Activated CD4-positive, alpha-beta T cell treated with anti-CD3 and anti-CD28 coated beads for 36 hours (primary cell): ENCODE data around the gene AP5Z1. TPM values are rescaled to one million over a fixed set of nuclear protein-coding genes. Genes with fewer than 3 reads are reported as not detected.

ENCODE experiments used
- ATAC-seq: fragments of 200-7000 bp; cut with Tn5 transposase; one replicate; pipeline ENCODE4 v1.10.0; 2021; ENCODE audit warnings: mild to moderate bottlenecking, moderate library complexity
- CTCF ChIA-PET: fragments of 350-600 bp; sonication (Branson Sonifier 250); formaldehyde crosslinking; loops from one replicate; lab custom pipeline; 2021; ENCODE audit warnings: antibody characterized with exemption; lab: Charles Lee
- POLR2A ChIA-PET: fragments of 350-600 bp; sonication (Branson Sonifier 250); formaldehyde crosslinking; loops from one replicate; lab custom pipeline; 2021; ENCODE audit warnings: antibody characterized with exemption, inconsistent platforms; lab: Charles Lee
- DNase-seq: peaks from one replicate; pipeline ENCODE4 v3.0.0-alpha.2; 2020
- H3K27ac Mint-ChIP-seq: one replicate; pipeline ENCODE4 v1.8.0; 2021; ENCODE audit warnings: mixed read lengths
- H3K27me3 Mint-ChIP-seq: one replicate; pipeline ENCODE4 v1.8.0; 2021; ENCODE audit warnings: mixed read lengths
- H3K36me3 Mint-ChIP-seq: one replicate; pipeline ENCODE4 v1.8.0; 2021; ENCODE audit warnings: low read depth, mixed read lengths
- H3K4me1 Mint-ChIP-seq: one replicate; pipeline ENCODE4 v1.8.0; 2021; ENCODE audit warnings: mixed read lengths
- H3K4me3 Mint-ChIP-seq: one replicate; pipeline ENCODE4 v1.8.0; 2021; ENCODE audit warnings: mild to moderate bottlenecking, moderate library complexity, mixed read lengths
- H3K9me3 Mint-ChIP-seq: one replicate; pipeline ENCODE4 v1.8.0; 2021; ENCODE audit warnings: low read depth, mixed read lengths
- intact Hi-C, 2 experiments: fragments of 100-400 bp; cut with DNase I in 1 of 2; cut with micrococcal nuclease in 1 of 2; formaldehyde crosslinking; loops; one replicate each; pipeline versions ENCODE4 v1.14.2 to v1.15.1; 2022 to 2024; cut with DNase I, micrococcal nuclease
- total RNA-seq, 2 experiments: library from RNA; stranded (reverse); gene quantifications; one replicate each; pipeline ENCODE4 v1.2.3, GENCODE V29; 2021

AP5Z1 gene
- total RNA-seq, result 10 to 100 TPM; 21.0 to 26.4 TPM

- peaks cover 14% of the 10 kb centered on the region for H3K36me3 Mint-ChIP-seq
- ChIA-PET POLR2A (interaction anchor here (0.6 to 1.5 kb wide), 7 partner anchors 9 to 647 kb away, joined by 3 to 10 read pairs (median 3); no protein-coding TSS in a partner anchor), CTCF (interaction anchor here (0.6 to 2.7 kb wide), 11 partner anchors 17 to 1738 kb away, joined by 3 to 19 read pairs (median 3); no protein-coding TSS in a partner anchor)
- peaks cover 43% of the 10 kb centered on the region for H3K4me1 Mint-ChIP-seq
- intact Hi-C loops, result loop anchor here (1.0 to 2.0 kb wide), 8 partner anchors 17 to 415 kb away; partner anchors contain the start of genes FOXK1 (in 1 of the 2), RADIL (in 1 of the 2) and WIPI2 (in 1 of the 2)
- peak within 1 kb of the TSS; percentile 94 for H3K27ac Mint-ChIP-seq
- peak within 1 kb of the TSS; percentile 99 for H3K4me3 Mint-ChIP-seq
- DNase-seq (peak; percentile 97), ATAC-seq (peak; percentile 94)
- no peaks in the 10 kb centered on the region for H3K27me3 Mint-ChIP-seq
- H3K9me3 Mint-ChIP-seq, result no peaks in the 10 kb centered on the region
These were observed at the start of gene AP5Z1 for GRCh38 chr7:4775250-4775847. Gene AP5Z1, plus strand, starts transcription at chr7:4775623. Its CDS starts 93 bp downstream, at chr7:4775716.

- DNase-seq (no peak), ATAC-seq (no peak)
- H3K27ac Mint-ChIP-seq, result peak overlapping the region; percentile 90
- peak overlapping the region; percentile 72 for H3K4me3 Mint-ChIP-seq
- H3K4me1 Mint-ChIP-seq, result peaks cover 42% of the 10 kb centered on the region
- H3K27me3 Mint-ChIP-seq, result no peaks in the 10 kb centered on the region
- intact Hi-C loops, result loop anchor here in 1 of 2 experiments (2.0 kb wide), 1 partner anchor 49 kb away; the partner anchor contains the start of gene AP5Z1
- H3K36me3 Mint-ChIP-seq, result peaks cover 15% of the 10 kb centered on the region
- CTCF ChIA-PET, result interaction anchor here (0.6 to 1.2 kb wide), 6 partner anchors 16 to 718 kb away, joined by 3 read pairs; no protein-coding TSS in a partner anchor
- H3K9me3 Mint-ChIP-seq, result no peaks in the 10 kb centered on the region
- POLR2A ChIA-PET, result interaction anchor here (0.7 kb wide), 1 partner anchor 973 kb away, joined by 3 read pairs; no protein-coding TSS in a partner anchor
These were observed 49.5 kb upstream of the AP5Z1 start for GRCh38 chr7:4725850-4726450.

- POLR2A ChIA-PET, result no interaction called here
- H3K27me3 Mint-ChIP-seq, result no peaks in the 10 kb centered on the region
- no peaks in the 10 kb centered on the region for H3K9me3 Mint-ChIP-seq
- no peak overlapping the region for H3K4me3 Mint-ChIP-seq
- ATAC-seq (peak; percentile 21), DNase-seq (no peak)
- H3K27ac Mint-ChIP-seq, result no peak overlapping the region
- peaks cover 18% of the 10 kb centered on the region for H3K36me3 Mint-ChIP-seq
- H3K4me1 Mint-ChIP-seq, result peaks cover 45% of the 10 kb centered on the region
- CTCF ChIA-PET, result interaction anchor here (0.7 to 1.2 kb wide), 4 partner anchors 15 to 719 kb away, joined by 3 read pairs; no protein-coding TSS in a partner anchor
- intact Hi-C loops, result no loop called here
These were observed 48.9 kb upstream of the AP5Z1 start for GRCh38 chr7:4726566-4726965.

GRCh38 chr7:4727914-4728705 is 47.3 kb upstream of the AP5Z1 start:
- ATAC-seq (no peak), DNase-seq (no peak)
- ChIA-PET CTCF (no interaction called here), POLR2A (interaction anchor here (0.6 kb wide), 1 partner anchor 17 kb away, joined by 4 read pairs; no protein-coding TSS in a partner anchor)
- H3K4me1 Mint-ChIP-seq, result peaks cover 55% of the 10 kb centered on the region
- no peak overlapping the region for H3K4me3 Mint-ChIP-seq
- H3K36me3 Mint-ChIP-seq, result peaks cover 23% of the 10 kb centered on the region
- H3K27ac Mint-ChIP-seq, result no peak overlapping the region
- intact Hi-C loops, result no loop called here
- H3K9me3 Mint-ChIP-seq, result no peaks in the 10 kb centered on the region
- H3K27me3 Mint-ChIP-seq, result no peaks in the 10 kb centered on the region

DNA sequence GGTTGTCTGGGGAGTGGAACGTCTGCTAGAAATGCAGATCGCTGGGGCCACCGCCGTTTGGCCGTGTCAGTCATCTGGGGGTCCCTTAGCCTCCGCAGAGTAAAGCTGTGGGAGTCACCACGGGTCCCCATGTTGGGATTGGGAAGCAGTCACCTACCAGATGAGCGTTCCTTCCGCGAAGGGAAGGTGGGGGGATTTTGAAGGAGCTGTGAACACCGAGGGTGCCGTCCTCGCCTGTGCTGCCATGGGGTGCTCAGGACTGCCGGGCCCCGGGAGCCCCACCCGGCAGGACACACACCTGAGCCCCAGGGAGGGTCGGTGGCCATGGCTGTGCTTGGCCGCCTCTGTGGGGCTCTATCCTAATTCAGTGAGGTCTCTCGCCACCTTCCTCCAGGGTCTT is 46.2 kb upstream of the AP5Z1 start:
- Mint-ChIP-seq H3K27ac (no peak overlapping the region), H3K4me1 (peaks cover 63% of the 10 kb centered on the region), H3K27me3 (no peaks in the 10 kb centered on the region), H3K9me3 (no peaks in the 10 kb centered on the region), H3K4me3 (no peak overlapping the region), H3K36me3 (peaks cover 29% of the 10 kb centered on the region)
- DNase-seq, result no peak
- ChIA-PET POLR2A (no interaction called here), CTCF (interaction anchor here (1.5 kb wide), 1 partner anchor 46 kb away, joined by 3 read pairs; no protein-coding TSS in a partner anchor)
- intact Hi-C loops, result no loop called here
- no peak for ATAC-seq

GRCh38 chr7:4730276-4730675 is 45.1 kb upstream of the AP5Z1 start:
- Mint-ChIP-seq H3K36me3 (peaks cover 28% of the 10 kb centered on the region), H3K4me3 (no peak overlapping the region), H3K27me3 (no peaks in the 10 kb centered on the region), H3K27ac (no peak overlapping the region), H3K9me3 (no peaks in the 10 kb centered on the region), H3K4me1 (peaks cover 60% of the 10 kb centered on the region)
- POLR2A ChIA-PET, result no interaction called here
- DNase-seq, result no peak
- ATAC-seq, result no peak
- CTCF ChIA-PET, result interaction anchor here (1.5 kb wide), 1 partner anchor 47 kb away, joined by 3 read pairs; no protein-coding TSS in a partner anchor
- intact Hi-C loops, result no loop called here

- no peak overlapping the region for H3K27ac Mint-ChIP-seq
- ChIA-PET POLR2A (no interaction called here), CTCF (no interaction called here)
These were observed 44.5 kb upstream of the AP5Z1 start for GRCh38 chr7:4730971-4731370.

DNA sequence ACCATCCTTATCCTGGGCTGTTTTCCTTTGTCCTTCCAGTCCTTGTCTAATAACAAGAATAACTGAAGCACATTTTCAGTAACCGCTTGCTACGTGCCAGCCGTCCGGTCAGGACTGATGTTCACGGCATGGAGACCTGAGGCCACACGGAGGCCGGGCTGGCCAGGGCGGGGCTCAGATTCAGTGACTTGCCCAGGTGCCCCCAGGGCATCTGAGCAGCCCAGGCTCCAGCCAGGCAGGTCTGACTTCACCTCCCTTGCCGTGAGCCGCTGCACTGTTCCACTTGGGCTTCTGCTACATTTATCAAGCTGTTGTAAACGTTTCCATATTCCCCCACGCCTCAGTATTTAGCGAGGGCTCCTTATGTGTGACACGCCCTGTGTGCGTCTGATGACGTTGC is 43.6 kb upstream of the AP5Z1 start:
- H3K36me3 Mint-ChIP-seq, result peaks cover 26% of the 10 kb centered on the region
- no peak overlapping the region for H3K4me3 Mint-ChIP-seq
- ChIA-PET POLR2A (no interaction called here), CTCF (interaction anchor here (1.1 kb wide), 1 partner anchor 72 kb away, joined by 4 read pairs; no protein-coding TSS in a partner anchor)
- no peaks in the 10 kb centered on the region for H3K27me3 Mint-ChIP-seq
- intact Hi-C loops, result no loop called here
- no peaks in the 10 kb centered on the region for H3K9me3 Mint-ChIP-seq
- H3K27ac Mint-ChIP-seq, result no peak overlapping the region
- ATAC-seq, result no peak
- DNase-seq, result no peak
- H3K4me1 Mint-ChIP-seq, result peaks cover 51% of the 10 kb centered on the region

More at GRCh38 chr7:4730971-4731370, 44.5 kb upstream of the AP5Z1 start:
- DNase-seq, result no peak
- H3K4me3 Mint-ChIP-seq, result no peak overlapping the region
- H3K9me3 Mint-ChIP-seq, result no peaks in the 10 kb centered on the region
- peaks cover 56% of the 10 kb centered on the region for H3K4me1 Mint-ChIP-seq
- peaks cover 28% of the 10 kb centered on the region for H3K36me3 Mint-ChIP-seq
- no peak for ATAC-seq
- no peaks in the 10 kb centered on the region for H3K27me3 Mint-ChIP-seq
- intact Hi-C loops, result no loop called here

DNA sequence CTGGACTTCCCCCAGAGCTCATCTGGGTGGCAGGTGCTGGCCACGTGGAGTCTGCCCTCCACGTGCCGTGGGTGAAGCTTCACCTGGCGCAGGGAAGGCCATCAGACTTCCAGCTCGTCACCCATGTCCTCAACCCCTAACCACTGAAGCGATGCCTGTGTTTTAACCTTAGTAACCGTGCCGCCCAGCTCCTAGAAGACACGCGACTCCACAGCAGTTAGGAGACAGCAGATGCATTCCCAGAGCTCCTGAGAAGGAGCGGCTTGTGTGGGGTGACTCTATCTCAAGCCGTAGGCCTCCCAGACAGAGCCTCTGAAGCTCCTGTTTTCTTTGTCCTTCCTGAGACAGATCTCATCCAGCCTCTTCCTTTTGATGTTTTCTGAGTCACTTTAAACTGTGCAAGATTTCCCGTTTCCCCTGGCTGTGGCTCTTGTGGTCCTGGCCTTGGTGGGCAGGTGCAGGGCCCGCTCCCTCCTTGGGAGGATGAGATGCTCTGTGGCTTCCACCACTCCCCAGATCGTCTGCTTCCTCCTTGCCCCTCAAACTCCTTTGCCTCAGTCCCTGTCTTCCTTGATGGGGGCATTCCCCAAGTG is 41.4 kb upstream of the AP5Z1 start:
- H3K9me3 Mint-ChIP-seq, result no peaks in the 10 kb centered on the region
- ChIA-PET CTCF (interaction anchor here (0.7 to 2.0 kb wide), 3 partner anchors 10 to 59 kb away, joined by 3 to 9 read pairs (median 3); no protein-coding TSS in a partner anchor), POLR2A (no interaction called here)
- no peaks in the 10 kb centered on the region for H3K27me3 Mint-ChIP-seq
- peaks cover 29% of the 10 kb centered on the region for H3K36me3 Mint-ChIP-seq
- peaks cover 61% of the 10 kb centered on the region for H3K4me1 Mint-ChIP-seq
- H3K27ac Mint-ChIP-seq, result peak overlapping the region; percentile 84
- ATAC-seq, result peak; percentile 55
- no peak overlapping the region for H3K4me3 Mint-ChIP-seq
- intact Hi-C loops, result no loop called here
- peak; percentile 53 for DNase-seq

GRCh38 chr7:4734587-4735345 is 40.7 kb upstream of the AP5Z1 start:
- POLR2A ChIA-PET, result no interaction called here
- Mint-ChIP-seq H3K27me3 (no peaks in the 10 kb centered on the region), H3K4me3 (no peak overlapping the region), H3K36me3 (peaks cover 29% of the 10 kb centered on the region), H3K9me3 (no peaks in the 10 kb centered on the region), H3K4me1 (peaks cover 66% of the 10 kb centered on the region), H3K27ac (no peak overlapping the region)
- intact Hi-C loops, result no loop called here
- CTCF ChIA-PET, result interaction anchor here (2.0 kb wide), 1 partner anchor 9 kb away, joined by 9 read pairs; no protein-coding TSS in a partner anchor
- DNase-seq (no peak), ATAC-seq (no peak)
